Activated B cell treated with CpG ODN at 0.5 μM for 24 hours (primary cell): ENCODE results near the gene CAPN8. TPM values are rescaled to one million over a fixed set of nuclear protein-coding genes. Genes with fewer than 3 reads are reported as not detected.

Source experiments
- ATAC-seq: fragments of 200-7000 bp; cut with Tn5 transposase; one replicate; pipeline ENCODE4 v1.10.0; 2021; ENCODE audit warnings: low read depth, mild to moderate bottlenecking, moderate library complexity
- CTCF ChIA-PET: fragments of 350-600 bp; sonication (Branson Sonifier 250); formaldehyde crosslinking; loops from one replicate; lab custom pipeline; 2021; ENCODE audit warnings: antibody characterized with exemption; lab: Charles Lee
- POLR2A ChIA-PET: fragments of 350-600 bp; sonication (Branson Sonifier 250); formaldehyde crosslinking; loops from one replicate; lab custom pipeline; 2021; ENCODE audit warnings: antibody characterized with exemption; lab: Charles Lee
- DNase-seq: peaks from one replicate; pipeline ENCODE4 v3.0.0; 2022
- H3K27ac Mint-ChIP-seq: one replicate; pipeline ENCODE4 v1.8.0; 2020; ENCODE audit warnings: mixed read lengths
- H3K27me3 Mint-ChIP-seq: one replicate; pipeline ENCODE4 v1.8.0; 2021; ENCODE audit warnings: mixed read lengths
- H3K36me3 Mint-ChIP-seq: one replicate; pipeline ENCODE4 v1.8.0; 2021; ENCODE audit warnings: low read depth, mixed read lengths
- H3K4me1 Mint-ChIP-seq: one replicate; pipeline ENCODE4 v1.8.0; 2021; ENCODE audit warnings: mixed read lengths
- H3K4me3 Mint-ChIP-seq: one replicate; pipeline ENCODE4 v1.8.0; 2020; ENCODE audit warnings: mild to moderate bottlenecking, mixed read lengths
- H3K9me3 Mint-ChIP-seq: one replicate; pipeline ENCODE4 v1.8.0; 2020; ENCODE audit warnings: mixed read lengths
- CTCF ChIP-seq: fragments of 200-600 bp; IDR thresholded peaks from one replicate; pipeline ENCODE4 v1.8.0; 2022; ENCODE audit warnings: antibody characterized with exemption, mild to moderate bottlenecking
- intact Hi-C: fragments of 100-400 bp; cut with micrococcal nuclease; formaldehyde crosslinking; loops from one replicate; pipeline ENCODE4 v1.15.1; 2024
- total RNA-seq: library from RNA; stranded (reverse); gene quantifications from 2 replicates; pipeline ENCODE4 v1.2.3, GENCODE V29; 2022

CAPN8 gene
- total RNA-seq, 1 donor from 2014 or later = not detected

- intact Hi-C loops = no loop called here
- Mint-ChIP-seq H3K27ac (no peak overlapping the region), H3K27me3 (peaks cover 5% of the 10 kb centered on the region), H3K9me3 (peaks cover 6% of the 10 kb centered on the region), H3K36me3 (no peaks in the 10 kb centered on the region), H3K4me1 (no peaks in the 10 kb centered on the region), H3K4me3 (no peak overlapping the region)
- ATAC-seq (no peak), DNase-seq (no peak)
- ChIA-PET POLR2A (no interaction called here), CTCF (no interaction called here)
- no peak for TF ChIP-seq CTCF
These were observed 153.4 kb downstream of the CAPN8 start for GRCh38 chr1:223512057-223512456.

GRCh38 chr1:223508796-223509195 is 156.7 kb downstream of the CAPN8 start:
- intact Hi-C loops = no loop called here
- Mint-ChIP-seq H3K4me1 (no peaks in the 10 kb centered on the region), H3K36me3 (no peaks in the 10 kb centered on the region), H3K27me3 (no peaks in the 10 kb centered on the region), H3K4me3 (no peak overlapping the region), H3K27ac (no peak overlapping the region), H3K9me3 (peaks cover 6% of the 10 kb centered on the region)
- ChIA-PET POLR2A (interaction anchor here (0.6 kb wide), 1 partner anchor 1353 kb away, joined by 3 read pairs; no protein-coding TSS in a partner anchor), CTCF (no interaction called here)
- no peak for TF ChIP-seq CTCF
- no peak for ATAC-seq
- DNase-seq = no peak

- DNase-seq = no peak
- ChIA-PET CTCF (no interaction called here), POLR2A (no interaction called here)
- no peak for TF ChIP-seq CTCF
- ATAC-seq = no peak
- H3K27ac Mint-ChIP-seq = no peak overlapping the region
- H3K9me3 Mint-ChIP-seq = no peaks in the 10 kb centered on the region
- peaks cover 4% of the 10 kb centered on the region for H3K27me3 Mint-ChIP-seq
- intact Hi-C loops = no loop called here
- no peaks in the 10 kb centered on the region for H3K36me3 Mint-ChIP-seq
- H3K4me3 Mint-ChIP-seq = no peak overlapping the region
- H3K4me1 Mint-ChIP-seq = no peaks in the 10 kb centered on the region
These were observed 160.8 kb downstream of the CAPN8 start for GRCh38 chr1:223504741-223505140.

GRCh38 chr1:223503348-223503747 is 162.2 kb downstream of the CAPN8 start:
- POLR2A ChIA-PET = no interaction called here
- DNase-seq (no peak), ATAC-seq (no peak)
- Mint-ChIP-seq H3K27me3 (peaks cover 4% of the 10 kb centered on the region), H3K4me1 (no peaks in the 10 kb centered on the region), H3K4me3 (no peak overlapping the region), H3K36me3 (no peaks in the 10 kb centered on the region), H3K27ac (no peak overlapping the region), H3K9me3 (no peaks in the 10 kb centered on the region)
- CTCF ChIA-PET = no interaction called here
- TF ChIP-seq CTCF = no peak
- intact Hi-C loops = no loop called here

- no peak overlapping the region for H3K27ac Mint-ChIP-seq
- ATAC-seq = no peak
- POLR2A ChIA-PET = no interaction called here
- no peaks in the 10 kb centered on the region for H3K36me3 Mint-ChIP-seq
- intact Hi-C loops = no loop called here
- CTCF ChIA-PET = no interaction called here
- no peaks in the 10 kb centered on the region for H3K9me3 Mint-ChIP-seq
- no peak overlapping the region for H3K4me3 Mint-ChIP-seq
- no peak for DNase-seq
- no peak for TF ChIP-seq CTCF
- H3K4me1 Mint-ChIP-seq = peaks cover 4% of the 10 kb centered on the region
- H3K27me3 Mint-ChIP-seq = peaks cover 4% of the 10 kb centered on the region
These were observed 164.7 kb downstream of the CAPN8 start for GRCh38 chr1:223500560-223501425.
